ENCODE data around the gene PRR7. TPM values are rescaled to one million over a fixed set of nuclear protein-coding genes. Genes with fewer than 3 reads are reported as not detected.

Gene PRR7
- total and polyA plus RNA-seq, 2 of the 13 experiments (the other 11 are each of a cell fraction or from before 2014, with no cell fraction given) = 4.8 to 5.0 TPM

DNA sequence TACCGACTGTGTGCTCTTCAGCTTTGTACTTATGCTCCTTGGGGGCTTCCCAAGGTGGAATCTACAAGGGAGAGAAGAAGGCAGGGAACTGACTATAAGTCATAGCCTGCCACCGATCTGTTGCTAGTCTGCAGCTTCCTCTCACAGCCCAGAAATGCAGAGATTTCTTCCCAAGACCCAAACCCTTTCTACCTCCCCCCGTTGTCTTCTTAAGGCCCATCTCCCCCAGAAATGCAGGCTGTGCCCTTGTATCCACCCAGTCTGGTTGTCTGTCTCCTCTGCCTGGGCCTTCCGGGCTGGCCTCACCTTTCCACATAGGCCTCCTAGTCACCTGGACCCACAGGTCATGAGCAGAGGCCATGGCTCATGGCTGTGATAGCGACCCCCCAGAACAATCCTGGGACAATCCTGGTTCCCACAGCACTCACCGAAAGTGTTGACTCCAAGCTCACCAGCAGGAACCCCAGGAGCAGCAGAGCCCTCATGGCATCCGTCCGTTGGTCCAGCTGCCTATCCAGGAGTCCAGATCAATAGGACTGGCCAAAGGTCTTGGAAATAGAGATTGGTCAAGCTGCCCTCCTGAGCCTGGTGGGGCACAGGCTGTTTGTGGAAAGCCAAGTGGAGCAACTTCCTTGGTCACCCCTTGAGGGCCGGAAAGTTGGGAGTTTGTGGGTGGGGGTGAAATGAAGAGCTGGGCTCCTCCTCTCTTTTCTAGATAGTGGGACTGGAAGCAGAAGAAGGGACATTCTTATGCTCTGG is 37.4 kb upstream of the PRR7 start, which contains the start of gene F12 (continued):
- TF ChIP-seq NR2F1 (CRISPR knock-in tag; IDR thresholded peaks at IDR 0.05) = peak in 1 of 2 experiments; percentile 60; a peak in 1 of 4 replicates
- no peak for TF ChIP-seq PHF20 (CRISPR knock-in tag; IDR thresholded peaks at IDR 0.05)
- TF ChIP-seq, protein P1, sequence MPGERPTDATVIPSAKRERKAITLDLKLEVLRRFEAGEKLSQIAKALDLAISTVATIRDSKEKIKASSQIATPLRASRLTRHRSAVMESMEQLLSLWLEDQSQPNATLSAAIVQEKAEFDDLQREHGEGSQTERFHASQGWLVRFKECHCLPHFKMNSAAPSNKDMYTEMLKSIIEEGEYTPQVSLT (CRISPR knock-in tag; IDR thresholded peaks at IDR 0.05; ENCODE audit: borderline replicate concordance, low read depth) = no peak
- TF ChIP-seq, protein P2, sequence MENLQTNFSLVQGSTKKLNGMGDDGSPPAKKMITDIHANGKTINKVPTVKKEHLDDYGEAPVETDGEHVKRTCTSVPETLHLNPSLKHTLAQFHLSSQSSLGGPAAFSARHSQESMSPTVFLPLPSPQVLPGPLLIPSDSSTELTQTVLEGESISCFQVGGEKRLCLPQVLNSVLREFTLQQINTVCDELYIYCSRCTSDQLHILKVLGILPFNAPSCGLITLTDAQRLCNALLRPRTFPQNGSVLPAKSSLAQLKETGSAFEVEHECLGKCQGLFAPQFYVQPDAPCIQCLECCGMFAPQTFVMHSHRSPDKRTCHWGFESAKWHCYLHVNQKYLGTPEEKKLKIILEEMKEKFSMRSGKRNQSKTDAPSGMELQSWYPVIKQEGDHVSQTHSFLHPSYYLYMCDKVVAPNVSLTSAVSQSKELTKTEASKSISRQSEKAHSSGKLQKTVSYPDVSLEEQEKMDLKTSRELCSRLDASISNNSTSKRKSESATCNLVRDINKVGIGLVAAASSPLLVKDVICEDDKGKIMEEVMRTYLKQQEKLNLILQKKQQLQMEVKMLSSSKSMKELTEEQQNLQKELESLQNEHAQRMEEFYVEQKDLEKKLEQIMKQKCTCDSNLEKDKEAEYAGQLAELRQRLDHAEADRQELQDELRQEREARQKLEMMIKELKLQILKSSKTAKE (CRISPR knock-in tag; IDR thresholded peaks at IDR 0.05; ENCODE audit: borderline replicate concordance) = no peak
- peak; percentile 91 for TF ChIP-seq ONECUT2 (CRISPR knock-in tag; IDR thresholded peaks at IDR 0.05)
- TF ChIP-seq FOSL2 (CRISPR knock-in tag; IDR thresholded peaks at IDR 0.05) = no peak
- TF ChIP-seq, protein P3, sequence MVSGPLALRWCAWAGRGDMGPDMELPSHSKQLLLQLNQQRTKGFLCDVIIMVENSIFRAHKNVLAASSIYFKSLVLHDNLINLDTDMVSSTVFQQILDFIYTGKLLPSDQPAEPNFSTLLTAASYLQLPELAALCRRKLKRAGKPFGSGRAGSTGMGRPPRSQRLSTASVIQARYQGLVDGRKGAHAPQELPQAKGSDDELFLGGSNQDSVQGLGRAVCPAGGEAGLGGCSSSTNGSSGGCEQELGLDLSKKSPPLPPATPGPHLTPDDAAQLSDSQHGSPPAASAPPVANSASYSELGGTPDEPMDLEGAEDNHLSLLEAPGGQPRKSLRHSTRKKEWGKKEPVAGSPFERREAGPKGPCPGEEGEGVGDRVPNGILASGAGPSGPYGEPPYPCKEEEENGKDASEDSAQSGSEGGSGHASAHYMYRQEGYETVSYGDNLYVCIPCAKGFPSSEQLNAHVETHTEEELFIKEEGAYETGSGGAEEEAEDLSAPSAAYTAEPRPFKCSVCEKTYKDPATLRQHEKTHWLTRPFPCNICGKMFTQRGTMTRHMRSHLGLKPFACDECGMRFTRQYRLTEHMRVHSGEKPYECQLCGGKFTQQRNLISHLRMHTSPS (CRISPR knock-in tag; IDR thresholded peaks at IDR 0.05; ENCODE audit: low read depth) = 0 out of 2 replicates have a peak, but pooled peaks have one; percentile 42
- TF ChIP-seq FOXK2 (IDR thresholded peaks at IDR 0.05) = no peak
- TF ChIP-seq FOXK1 (CRISPR knock-in tag; IDR thresholded peaks at IDR 0.05; ENCODE audit: borderline replicate concordance, low read depth) = no peak
- no peak for TF ChIP-seq TOPORS (CRISPR knock-in tag; IDR thresholded peaks at IDR 0.05)
- TF ChIP-seq, protein P4, sequence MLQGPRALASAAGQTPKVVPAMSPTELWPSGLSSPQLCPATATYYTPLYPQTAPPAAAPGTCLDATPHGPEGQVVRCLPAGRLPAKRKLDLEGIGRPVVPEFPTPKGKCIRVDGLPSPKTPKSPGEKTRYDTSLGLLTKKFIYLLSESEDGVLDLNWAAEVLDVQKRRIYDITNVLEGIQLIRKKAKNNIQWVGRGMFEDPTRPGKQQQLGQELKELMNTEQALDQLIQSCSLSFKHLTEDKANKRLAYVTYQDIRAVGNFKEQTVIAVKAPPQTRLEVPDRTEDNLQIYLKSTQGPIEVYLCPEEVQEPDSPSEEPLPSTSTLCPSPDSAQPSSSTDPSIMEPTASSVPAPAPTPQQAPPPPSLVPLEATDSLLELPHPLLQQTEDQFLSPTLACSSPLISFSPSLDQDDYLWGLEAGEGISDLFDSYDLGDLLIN (CRISPR knock-in tag; IDR thresholded peaks at IDR 0.05; ENCODE audit: borderline replicate concordance) = no peak
- TF ChIP-seq, protein P5, sequence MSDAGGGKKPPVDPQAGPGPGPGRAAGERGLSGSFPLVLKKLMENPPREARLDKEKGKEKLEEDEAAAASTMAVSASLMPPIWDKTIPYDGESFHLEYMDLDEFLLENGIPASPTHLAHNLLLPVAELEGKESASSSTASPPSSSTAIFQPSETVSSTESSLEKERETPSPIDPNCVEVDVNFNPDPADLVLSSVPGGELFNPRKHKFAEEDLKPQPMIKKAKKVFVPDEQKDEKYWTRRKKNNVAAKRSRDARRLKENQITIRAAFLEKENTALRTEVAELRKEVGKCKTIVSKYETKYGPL (CRISPR knock-in tag; IDR thresholded peaks at IDR 0.05) = no peak
- no peak for TF ChIP-seq NONO (IDR thresholded peaks at IDR 0.05)
- peak; percentile 31; the same call in 1 of the 2 replicates for TF ChIP-seq NONO (CRISPR knock-in tag; conservative IDR thresholded peaks at IDR 0.05)
- TF ChIP-seq, protein P6, sequence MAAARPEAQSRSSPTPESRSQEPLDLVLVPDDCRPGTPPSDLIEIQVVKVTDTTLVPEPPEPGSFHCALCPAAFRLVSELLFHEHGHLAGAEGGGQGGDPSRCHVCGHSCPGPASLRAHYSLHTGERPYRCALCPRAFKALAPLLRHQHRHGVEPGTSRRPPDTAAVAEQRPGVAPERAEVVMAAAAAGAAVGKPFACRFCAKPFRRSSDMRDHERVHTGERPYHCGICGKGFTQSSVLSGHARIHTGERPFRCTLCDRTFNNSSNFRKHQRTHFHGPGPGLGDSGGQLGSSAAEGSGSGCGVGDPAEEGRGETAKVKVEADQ (CRISPR knock-in tag; IDR thresholded peaks at IDR 0.05; ENCODE audit: borderline replicate concordance) = no peak
- no peak for TF ChIP-seq ZNF556 (CRISPR knock-in tag; IDR thresholded peaks at IDR 0.05; ENCODE audit: borderline replicate concordance)
- TF ChIP-seq ASH2L (IDR thresholded peaks at IDR 0.05; ENCODE audit: insufficient read length, low read depth, low read length) = no peak
- TF ChIP-seq, protein P7, sequence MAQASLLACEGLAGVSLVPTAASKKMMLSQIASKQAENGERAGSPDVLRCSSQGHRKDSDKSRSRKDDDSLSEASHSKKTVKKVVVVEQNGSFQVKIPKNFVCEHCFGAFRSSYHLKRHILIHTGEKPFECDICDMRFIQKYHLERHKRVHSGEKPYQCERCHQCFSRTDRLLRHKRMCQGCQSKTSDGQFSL (CRISPR knock-in tag; IDR thresholded peaks at IDR 0.05) = no peak
- no peak for TF ChIP-seq ZNF550 (CRISPR knock-in tag; IDR thresholded peaks at IDR 0.05; ENCODE audit: borderline replicate concordance)
- no peak for TF ChIP-seq TARDBP (CRISPR knock-in tag; IDR thresholded peaks at IDR 0.05)
- no peak for TF ChIP-seq ZNF841 (CRISPR knock-in tag; IDR thresholded peaks at IDR 0.05; ENCODE audit: borderline replicate concordance)

Data from HepG2 (cell line).